Fibroblast of skin of left quadriceps (primary cell): Measurements from ENCODE around the gene CREB3L4.
A peak's percentile ranks its signal among the peaks of the same experiment; 100 is the strongest.
"Not testable (repeated sequence)": the region's sequence is repeated elsewhere in the genome, so short reads cannot be mapped to it uniquely, and the experiment has no call there.

Source experiments
- DNase-seq, 2 experiments: peaks; one replicate each; pipeline ENCODE4 v3.0.0-alpha.2; 2013; ENCODE audit warnings: low read depth in 2 of 2

Gene CREB3L4

DNA sequence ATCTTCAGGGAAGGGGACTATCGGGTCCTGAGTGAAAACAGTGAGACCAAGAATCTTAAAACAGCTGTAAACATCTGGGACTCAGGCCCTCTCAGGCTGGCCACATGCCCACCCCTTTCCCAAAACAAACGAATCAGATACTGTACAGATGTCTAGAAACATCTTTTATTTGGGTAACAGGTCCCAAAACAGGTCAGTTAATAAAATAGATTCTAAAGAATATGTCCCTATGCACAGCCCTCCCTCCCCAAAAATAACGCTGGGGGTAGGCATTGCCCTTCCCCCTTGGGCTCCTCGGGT lies 8.8 kb upstream of the CREB3L4 start:
- no peak for DNase-seq

GRCh38 chr1:153959454-153959853 lies 8.2 kb upstream of the CREB3L4 start:
- DNase-seq, result no peak

DNA sequence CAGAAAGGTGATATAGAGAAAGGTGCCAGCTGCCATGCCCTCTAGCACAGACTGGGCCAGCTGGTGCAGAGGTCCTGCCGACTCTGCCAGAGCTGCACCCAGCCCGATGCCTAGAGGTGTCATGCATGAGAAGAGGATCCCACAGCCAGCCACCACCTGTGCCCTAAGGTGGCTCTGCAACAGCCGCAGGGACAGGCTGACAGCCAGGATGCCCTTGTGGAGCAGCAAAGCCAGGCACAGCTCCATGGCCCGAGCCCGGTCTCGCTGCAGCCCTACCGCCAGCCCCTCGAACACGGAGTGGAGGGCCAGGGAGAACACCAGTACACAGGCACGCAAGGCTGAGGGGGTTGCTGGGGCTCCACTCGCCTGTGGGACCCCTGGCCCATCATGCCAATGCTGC lies 7.5 kb upstream of the CREB3L4 start:
- no peak for DNase-seq

DNA sequence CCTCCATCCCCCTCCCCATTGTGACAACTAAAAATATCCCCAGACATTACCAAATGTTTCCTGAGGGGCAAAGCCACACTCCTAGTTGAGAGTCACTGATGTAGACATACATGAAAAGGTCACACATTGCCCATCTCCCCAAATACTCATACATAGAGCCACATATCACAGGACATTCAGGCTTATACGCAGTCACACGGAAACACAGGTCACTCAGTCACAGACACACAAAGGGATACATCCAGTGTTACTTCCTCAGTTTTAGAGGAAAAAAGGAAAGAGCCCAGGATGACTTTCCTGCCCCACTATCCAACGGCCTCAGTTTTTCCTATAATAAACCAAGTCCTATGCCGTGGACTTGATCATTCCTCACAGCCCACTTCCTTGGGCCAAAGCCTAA lies 6.3 kb upstream of the CREB3L4 start:
- no peak for DNase-seq

- no peak for DNase-seq
These were observed 5.3 kb upstream of the CREB3L4 start for GRCh38 chr1:153962088-153963029.

- peak; percentile 90 for DNase-seq
These were observed 4.5 kb upstream of the CREB3L4 start, which contains the start of gene SLC39A1 for GRCh38 chr1:153963030-153963849. TSS of gene SLC39A1 (minus strand) at chr1:153963537. CDS start at chr1:153962715, 822 bp downstream.

GRCh38 chr1:153963850-153964331 lies 3.8 kb upstream of the CREB3L4 start:
- DNase-seq, result no peak

DNA sequence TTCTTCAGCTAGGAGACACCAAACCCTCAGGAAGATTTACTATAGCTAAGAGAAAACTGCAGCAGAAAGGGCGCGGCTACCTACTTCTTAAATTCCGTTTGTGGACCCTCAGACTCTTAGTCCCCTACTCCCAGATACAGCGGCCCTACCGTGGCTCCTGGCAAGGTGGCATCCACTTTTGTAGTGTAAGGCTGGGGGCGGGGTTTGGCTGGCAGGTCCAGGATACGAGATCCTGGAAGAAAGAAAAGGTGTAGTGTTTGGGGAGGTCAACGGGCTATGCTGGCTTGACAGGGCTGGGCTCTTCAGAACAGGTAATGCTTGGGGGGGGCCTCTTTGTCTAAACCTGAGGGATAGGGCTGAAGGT lies 280 bp downstream of the CREB3L4 start:
- no peak for DNase-seq

DNA sequence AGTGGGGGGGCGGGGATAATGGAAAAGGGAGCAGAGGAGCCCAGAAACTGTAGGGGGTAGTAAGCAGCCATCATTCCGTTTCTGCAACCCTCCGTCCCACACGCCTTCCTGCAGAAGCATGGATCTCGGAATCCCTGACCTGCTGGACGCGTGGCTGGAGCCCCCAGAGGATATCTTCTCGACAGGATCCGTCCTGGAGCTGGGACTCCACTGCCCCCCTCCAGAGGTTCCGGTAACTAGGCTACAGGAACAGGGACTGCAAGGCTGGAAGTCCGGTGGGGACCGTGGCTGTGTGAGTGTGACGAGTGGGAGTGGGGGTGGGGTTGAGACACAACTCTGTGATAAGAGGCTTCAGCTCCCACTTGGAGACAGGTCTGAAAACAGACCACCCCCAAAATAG lies 706 bp downstream of the CREB3L4 start:
- DNase-seq, result no peak

- DNase-seq, result no peak
These were observed 1.3 kb downstream of the CREB3L4 start for GRCh38 chr1:153968972-153969371.

DNA sequence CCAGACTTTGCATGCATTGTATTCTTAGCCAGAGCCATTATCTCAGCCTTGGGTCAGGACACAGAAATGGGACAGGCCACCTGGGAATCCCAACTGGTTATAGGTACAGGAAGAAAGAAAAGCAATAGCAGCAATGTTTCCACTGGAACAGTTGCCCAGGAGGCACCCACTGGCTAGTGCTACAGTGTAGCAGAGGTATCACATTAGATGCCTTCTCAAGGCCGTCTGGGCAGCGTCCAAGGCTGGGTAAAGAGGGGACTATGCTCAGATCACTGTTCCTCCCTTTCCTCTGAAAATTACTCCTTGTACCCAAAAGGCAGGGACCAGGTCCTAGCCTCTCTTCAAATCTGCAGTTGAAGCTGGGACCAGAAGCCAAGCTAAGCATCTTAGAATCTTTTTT lies 2.6 kb downstream of the CREB3L4 start:
- DNase-seq, result no peak

- DNase-seq, result no peak
These were observed 5.4 kb downstream of the CREB3L4 start for GRCh38 chr1:153973071-153973470.

DNA sequence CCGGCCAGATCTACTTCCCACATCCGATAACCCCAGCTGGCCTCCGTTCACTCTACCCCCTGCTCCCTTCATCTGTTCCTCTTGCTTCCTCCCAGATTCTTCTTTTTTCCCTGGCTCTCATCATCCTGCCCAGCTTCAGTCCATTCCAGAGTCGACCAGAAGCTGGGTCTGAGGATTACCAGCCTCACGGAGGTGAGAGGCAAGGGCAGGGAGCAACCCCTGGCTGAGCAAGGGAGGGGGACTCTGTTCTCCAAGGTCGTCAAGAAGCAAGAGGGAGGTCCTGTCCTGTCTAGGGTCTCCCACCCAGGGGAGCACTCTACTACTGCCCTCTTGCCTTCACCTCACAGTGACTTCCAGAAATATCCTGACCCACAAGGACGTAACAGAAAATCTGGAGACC lies 5.8 kb downstream of the CREB3L4 start:
- DNase-seq, result no peak

DNA sequence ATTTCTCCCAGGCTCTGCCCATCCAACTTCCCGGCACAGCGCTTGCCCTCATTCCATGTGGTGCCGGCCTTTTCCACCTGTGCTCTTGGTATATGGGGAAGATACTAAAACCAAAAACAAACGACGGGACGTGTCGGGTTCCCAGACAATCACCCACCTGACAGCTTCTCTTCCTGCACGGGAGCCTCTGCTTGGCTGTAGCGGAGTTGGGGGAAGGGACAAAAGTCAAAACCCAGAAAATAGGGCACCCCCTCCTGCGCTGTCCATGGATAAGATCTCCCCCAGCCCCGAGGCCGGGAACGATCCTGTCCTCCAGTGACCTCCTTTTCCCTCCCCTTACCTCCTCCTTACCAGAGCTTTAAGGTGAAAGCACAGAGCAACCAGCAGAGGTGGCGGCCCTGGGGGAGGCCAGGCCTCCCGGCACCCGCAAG lies 9.1 kb downstream of the CREB3L4 start:
- no peak for DNase-seq

- no peak for DNase-seq
These were observed 9.8 kb downstream of the CREB3L4 start, which contains the start of gene JTB for GRCh38 chr1:153977250-153978240. TSS of gene JTB (minus strand) at chr1:153977674. CDS start at chr1:153977252, 422 bp downstream.

DNA sequence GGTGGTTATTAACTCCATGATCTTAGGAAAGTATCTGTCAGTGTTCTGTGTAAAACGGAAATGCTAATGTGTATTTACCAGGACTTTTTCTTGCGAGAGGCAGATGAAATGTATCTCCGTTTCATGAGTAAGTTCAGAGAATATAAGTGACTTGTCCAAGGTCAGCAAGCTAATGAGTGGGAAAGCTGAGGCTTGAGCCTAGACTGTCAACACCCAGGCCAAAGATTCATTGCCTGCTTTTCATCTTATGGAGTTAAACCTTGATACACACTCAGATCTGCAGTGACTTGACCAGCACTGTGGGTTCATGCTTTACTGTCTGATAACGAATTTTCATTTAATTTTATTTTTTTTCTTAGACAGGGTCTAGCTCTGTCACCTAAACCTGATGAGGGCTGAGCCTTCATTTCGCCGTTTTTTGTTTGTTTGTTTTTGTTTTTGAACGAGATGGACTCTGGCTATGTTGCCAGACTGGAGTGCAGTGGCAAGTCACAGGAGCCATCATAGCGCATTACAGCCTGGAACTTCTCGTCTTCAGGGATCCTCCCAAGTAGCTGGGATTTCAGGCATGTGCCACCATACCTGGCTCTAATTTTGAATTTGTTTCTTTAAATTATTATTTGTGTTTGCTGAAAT lies 10.7 kb downstream of the CREB3L4 start:
- DNase-seq, result no peak

DNA sequence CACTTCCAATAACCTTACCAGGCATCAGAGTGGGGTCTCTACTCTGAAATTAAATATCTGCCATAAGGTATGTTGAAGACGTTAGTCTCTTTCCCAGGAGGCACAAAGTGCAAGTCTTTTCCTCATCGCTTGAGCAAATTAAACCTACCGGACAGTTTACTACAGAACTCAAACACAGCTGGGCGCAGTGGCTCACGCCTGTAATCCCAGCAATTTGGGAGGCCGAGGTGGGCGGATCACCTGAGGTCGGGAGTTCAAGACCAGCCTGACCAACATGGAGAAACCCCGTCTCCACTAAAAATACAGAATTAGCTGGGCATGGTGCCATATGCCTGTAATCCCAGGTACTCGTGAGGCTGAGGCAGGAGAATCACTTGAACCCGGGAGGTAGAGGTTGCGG lies 11.4 kb downstream of the CREB3L4 start:
- DNase-seq, result not testable (repeated sequence)

- DNase-seq, result not testable (repeated sequence)
These were observed 14.0 kb downstream of the CREB3L4 start for GRCh38 chr1:153981735-153982134.

DNA sequence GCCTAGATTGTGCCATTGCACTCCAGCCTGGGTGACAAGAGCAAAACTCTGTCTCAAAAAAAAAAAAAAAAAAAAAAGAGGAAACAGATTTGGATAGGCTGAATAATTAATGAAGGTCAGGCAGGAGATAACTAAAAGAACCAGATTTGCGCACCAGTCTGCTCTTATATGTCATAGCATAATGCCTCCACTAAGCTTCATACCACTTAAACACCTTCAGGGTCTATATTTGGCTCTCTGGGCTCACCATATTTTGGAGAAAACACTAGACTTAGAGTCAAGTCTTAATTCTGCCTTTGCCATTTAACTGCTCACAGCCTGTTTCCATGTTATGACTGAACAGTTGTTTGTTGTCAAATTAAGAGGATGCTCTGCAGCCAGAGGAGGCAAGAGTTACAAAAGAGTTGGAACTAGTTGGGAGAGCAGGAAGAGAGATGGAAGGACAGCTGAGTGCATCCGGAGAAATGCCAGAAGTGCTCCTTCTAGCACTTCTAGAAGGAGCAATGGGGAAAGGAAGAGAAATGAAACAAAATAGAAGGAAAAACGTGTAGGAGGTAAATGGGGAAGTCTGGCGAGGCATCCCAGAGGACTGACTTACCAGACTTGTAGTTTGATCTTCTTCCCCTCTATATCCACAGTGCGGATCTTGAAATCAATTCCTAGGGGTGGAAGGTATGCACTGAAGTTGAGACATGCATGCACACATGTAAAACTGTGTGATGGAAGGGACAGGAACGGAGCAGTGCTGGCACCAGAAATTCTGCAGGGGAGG lies 16.6 kb downstream of the CREB3L4 start:
- DNase-seq, result no peak

GRCh38 chr1:153985341-153985912 lies 17.7 kb downstream of the CREB3L4 start:
- DNase-seq, result peak; percentile 65 to 67
